ENCODE measurements around the gene BRI3BP. TPM values are rescaled to one million over a fixed set of nuclear protein-coding genes. Genes with fewer than 3 reads are reported as not detected.

BRI3BP gene
- total and polyA plus RNA-seq, 2 donors, result 2.6 to 8.5 TPM

GRCh38 chr12:124952801-124953200 lies 40.6 kb upstream of the BRI3BP start:
- Histone ChIP-seq H3K27ac (ENCODE audit: low read depth in 1 of 2, low read length in 1 of 2) (no peak overlapping the region), H3K4me3 (ENCODE audit: low read length in 2 of 2) (no peak overlapping the region), H3K27me3 (ENCODE audit: control insufficient read depth in 2 of 2, insufficient read depth in 1 of 2, low read length in 1 of 2) (no peaks in the 10 kb centered on the region), H3K9me3 (ENCODE audit: control insufficient read depth in 2 of 2, insufficient read depth in 1 of 2, low read length in 1 of 2) (no peaks in the 10 kb centered on the region), H3K36me3 (ENCODE audit: control insufficient read depth in 2 of 2, insufficient read depth in 2 of 2, low read length in 1 of 2) (peaks cover 47 to 50% of the 10 kb centered on the region in 2 donors), H3K4me1 (ENCODE audit: control insufficient read depth in 2 of 2, insufficient read depth in 2 of 2, low read length in 2 of 2) (no peaks in the 10 kb centered on the region)
- no peak for DNase-seq (ENCODE audit: low read depth in 6 of 9, low spot score in 9 of 9)
- WGBS, result 82% methylated on average over 8 of the region's 8 CpGs

GRCh38 chr12:124953689-124954405 lies 39.6 kb upstream of the BRI3BP start:
- peaks cover 53% of the 10 kb centered on the region in 2 donors for H3K36me3 ChIP-seq (ENCODE audit: control insufficient read depth in 2 of 2, insufficient read depth in 2 of 2, low read length in 1 of 2)
- no peaks in the 10 kb centered on the region for H3K9me3 ChIP-seq (ENCODE audit: control insufficient read depth in 2 of 2, insufficient read depth in 1 of 2, low read length in 1 of 2)
- H3K27ac ChIP-seq (ENCODE audit: low read depth in 1 of 2, low read length in 1 of 2), result no peak overlapping the region
- DNase-seq (ENCODE audit: low read depth in 6 of 9, low spot score in 9 of 9), result no peak
- H3K4me3 ChIP-seq (ENCODE audit: low read length in 2 of 2), result no peak overlapping the region
- no peaks in the 10 kb centered on the region for H3K27me3 ChIP-seq (ENCODE audit: control insufficient read depth in 2 of 2, insufficient read depth in 1 of 2, low read length in 1 of 2)
- H3K4me1 ChIP-seq (ENCODE audit: control insufficient read depth in 2 of 2, insufficient read depth in 2 of 2, low read length in 2 of 2), result no peaks in the 10 kb centered on the region
- 94% methylated on average over 32 of the region's 32 CpGs for WGBS

- H3K36me3 ChIP-seq (ENCODE audit: control insufficient read depth in 2 of 2, insufficient read depth in 2 of 2, low read length in 1 of 2), result peaks cover 48 to 50% of the 10 kb centered on the region in 2 donors
These were observed 38.7 kb upstream of the BRI3BP start for GRCh38 chr12:124954771-124955170.

DNA sequence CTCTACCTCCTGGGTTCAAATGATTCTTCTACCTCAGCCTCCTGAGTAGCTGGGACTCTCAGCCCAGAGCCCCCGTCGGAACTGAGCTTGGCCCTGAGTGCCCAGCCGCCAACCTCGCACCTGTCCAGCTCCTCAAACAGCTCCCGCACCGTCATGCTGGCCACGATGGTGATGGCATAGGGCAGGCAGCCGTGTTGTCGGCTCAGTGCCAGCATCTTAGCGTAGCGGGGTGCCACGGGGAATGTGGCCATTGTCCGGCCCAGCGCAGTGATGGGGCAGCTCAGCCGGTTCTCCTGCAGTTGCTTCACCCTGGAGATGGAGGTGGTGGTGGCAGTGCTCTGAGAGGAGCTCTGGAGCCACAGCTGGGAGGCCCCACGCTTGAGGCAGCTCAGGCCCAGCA lies 36.9 kb upstream of the BRI3BP start:
- no peak overlapping the region for H3K27ac ChIP-seq (ENCODE audit: low read depth in 1 of 2, low read length in 1 of 2)
- peaks cover 42 to 48% of the 10 kb centered on the region in 2 donors for H3K36me3 ChIP-seq (ENCODE audit: control insufficient read depth in 2 of 2, insufficient read depth in 2 of 2, low read length in 1 of 2)
- H3K4me1 ChIP-seq (ENCODE audit: control insufficient read depth in 2 of 2, insufficient read depth in 2 of 2, low read length in 2 of 2), result no peaks in the 10 kb centered on the region
- no peak overlapping the region for H3K4me3 ChIP-seq (ENCODE audit: low read length in 2 of 2)
- DNase-seq (ENCODE audit: low read depth in 6 of 9, low spot score in 9 of 9), result no peak
- 95% methylated on average over 16 of the region's 16 CpGs for WGBS
- H3K27me3 ChIP-seq (ENCODE audit: control insufficient read depth in 2 of 2, insufficient read depth in 1 of 2, low read length in 1 of 2), result no peaks in the 10 kb centered on the region
- no peaks in the 10 kb centered on the region for H3K9me3 ChIP-seq (ENCODE audit: control insufficient read depth in 2 of 2, insufficient read depth in 1 of 2, low read length in 1 of 2)

More at GRCh38 chr12:124954771-124955170, 38.7 kb upstream of the BRI3BP start:
- Histone ChIP-seq H3K4me1 (ENCODE audit: control insufficient read depth in 2 of 2, insufficient read depth in 2 of 2, low read length in 2 of 2) (no peaks in the 10 kb centered on the region), H3K27me3 (ENCODE audit: control insufficient read depth in 2 of 2, insufficient read depth in 1 of 2, low read length in 1 of 2) (no peaks in the 10 kb centered on the region), H3K9me3 (ENCODE audit: control insufficient read depth in 2 of 2, insufficient read depth in 1 of 2, low read length in 1 of 2) (no peaks in the 10 kb centered on the region), H3K4me3 (ENCODE audit: low read length in 2 of 2) (no peak overlapping the region), H3K27ac (ENCODE audit: low read depth in 1 of 2, low read length in 1 of 2) (no peak overlapping the region)
- DNase-seq (ENCODE audit: low read depth in 6 of 9, low spot score in 9 of 9), result no peak
- WGBS, result 96% methylated on average over 4 of the region's 4 CpGs

- 89% methylated on average over 29 of the region's 29 CpGs for WGBS
- DNase-seq (ENCODE audit: low read depth in 6 of 9, low spot score in 9 of 9), result no peak
- H3K27me3 ChIP-seq (ENCODE audit: control insufficient read depth in 2 of 2, insufficient read depth in 1 of 2, low read length in 1 of 2), result no peaks in the 10 kb centered on the region
- H3K4me1 ChIP-seq (ENCODE audit: control insufficient read depth in 2 of 2, insufficient read depth in 2 of 2, low read length in 2 of 2), result no peaks in the 10 kb centered on the region
- H3K4me3 ChIP-seq (ENCODE audit: low read length in 2 of 2), result no peak overlapping the region
- no peaks in the 10 kb centered on the region for H3K9me3 ChIP-seq (ENCODE audit: control insufficient read depth in 2 of 2, insufficient read depth in 1 of 2, low read length in 1 of 2)
- H3K36me3 ChIP-seq (ENCODE audit: control insufficient read depth in 2 of 2, insufficient read depth in 2 of 2, low read length in 1 of 2), result peaks cover 51 to 52% of the 10 kb centered on the region in 2 donors
- no peak overlapping the region for H3K27ac ChIP-seq (ENCODE audit: low read depth in 1 of 2, low read length in 1 of 2)
These were observed 32.4 kb upstream of the BRI3BP start for GRCh38 chr12:124961055-124961454.

GRCh38 chr12:124963211-124963610 lies 30.2 kb upstream of the BRI3BP start:
- no peaks in the 10 kb centered on the region for H3K27me3 ChIP-seq (ENCODE audit: control insufficient read depth in 2 of 2, insufficient read depth in 1 of 2, low read length in 1 of 2)
- H3K27ac ChIP-seq (ENCODE audit: low read depth in 1 of 2, low read length in 1 of 2), result no peak overlapping the region
- no peaks in the 10 kb centered on the region for H3K9me3 ChIP-seq (ENCODE audit: control insufficient read depth in 2 of 2, insufficient read depth in 1 of 2, low read length in 1 of 2)
- no peak overlapping the region for H3K4me3 ChIP-seq (ENCODE audit: low read length in 2 of 2)
- no peaks in the 10 kb centered on the region for H3K4me1 ChIP-seq (ENCODE audit: control insufficient read depth in 2 of 2, insufficient read depth in 2 of 2, low read length in 2 of 2)
- H3K36me3 ChIP-seq (ENCODE audit: control insufficient read depth in 2 of 2, insufficient read depth in 2 of 2, low read length in 1 of 2), result peaks cover 42 to 54% of the 10 kb centered on the region in 2 donors
- DNase-seq (ENCODE audit: low read depth in 6 of 9, low spot score in 9 of 9), result no peak
- 98% methylated on average over 8 of the region's 8 CpGs for WGBS

DNA sequence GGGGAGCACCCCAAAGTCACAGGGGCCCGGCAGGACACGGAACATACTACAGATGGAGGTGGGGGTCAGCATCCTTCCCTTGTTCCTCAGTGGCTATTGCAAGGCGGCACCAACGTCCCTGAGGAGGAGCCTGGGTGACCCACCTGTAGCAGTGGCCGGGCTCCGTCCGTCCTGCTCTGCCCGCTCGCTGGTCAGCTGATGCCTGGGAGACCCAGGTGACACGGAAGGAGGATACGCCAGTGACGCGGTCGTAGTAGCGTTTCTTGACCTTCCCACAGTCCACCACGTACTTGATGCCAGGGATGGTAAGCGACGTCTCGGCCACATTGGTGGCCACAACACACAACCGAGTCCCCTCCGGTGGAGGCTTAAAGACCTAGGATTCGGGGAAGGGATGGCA lies 29.2 kb upstream of the BRI3BP start:
- no peaks in the 10 kb centered on the region for H3K4me1 ChIP-seq (ENCODE audit: control insufficient read depth in 2 of 2, insufficient read depth in 2 of 2, low read length in 2 of 2)
- H3K4me3 ChIP-seq (ENCODE audit: low read length in 2 of 2), result no peak overlapping the region
- no peaks in the 10 kb centered on the region for H3K27me3 ChIP-seq (ENCODE audit: control insufficient read depth in 2 of 2, insufficient read depth in 1 of 2, low read length in 1 of 2)
- 95% methylated on average over 22 of the region's 22 CpGs for WGBS
- H3K9me3 ChIP-seq (ENCODE audit: control insufficient read depth in 2 of 2, insufficient read depth in 1 of 2, low read length in 1 of 2), result no peaks in the 10 kb centered on the region
- DNase-seq (ENCODE audit: low read depth in 6 of 9, low spot score in 9 of 9), result no peak
- no peak overlapping the region for H3K27ac ChIP-seq (ENCODE audit: low read depth in 1 of 2, low read length in 1 of 2)
- peaks cover 42 to 61% of the 10 kb centered on the region in 2 donors for H3K36me3 ChIP-seq (ENCODE audit: control insufficient read depth in 2 of 2, insufficient read depth in 2 of 2, low read length in 1 of 2)

DNA sequence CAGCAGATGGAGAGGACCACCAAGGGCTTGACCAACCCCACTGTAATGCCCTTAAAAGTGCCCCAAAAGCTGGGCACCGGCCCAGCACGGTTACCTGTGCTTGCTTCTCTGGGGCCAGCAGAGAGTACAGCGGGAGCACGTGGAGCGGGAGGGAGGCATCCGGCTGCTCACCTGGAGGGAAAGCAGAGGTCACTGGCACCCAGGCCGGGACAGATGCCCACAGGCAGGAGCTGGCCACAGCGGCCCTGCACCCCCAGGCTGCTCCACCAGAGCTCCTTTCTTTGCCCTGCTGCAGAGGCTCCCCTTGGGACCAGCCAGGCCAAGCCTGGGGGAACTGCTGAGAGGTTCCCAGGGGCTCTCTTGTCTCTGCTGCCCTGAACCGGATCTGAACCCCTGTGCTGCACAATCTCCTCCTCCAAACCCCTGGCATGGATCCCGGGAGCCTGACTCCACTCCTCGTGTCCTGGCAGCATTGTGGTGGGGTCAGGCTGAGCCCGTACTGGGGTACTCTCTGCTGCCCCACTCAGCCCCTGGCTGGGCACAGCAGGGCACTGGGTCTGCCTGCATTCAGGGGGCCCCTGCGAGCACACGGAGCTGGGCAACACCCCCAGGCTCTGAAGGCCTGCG lies 28.5 kb upstream of the BRI3BP start:
- 97% methylated on average over 15 of the region's 15 CpGs for WGBS

GRCh38 chr12:124967016-124967739 lies 26.3 kb upstream of the BRI3BP start:
- no peaks in the 10 kb centered on the region for H3K27me3 ChIP-seq (ENCODE audit: control insufficient read depth in 2 of 2, insufficient read depth in 1 of 2, low read length in 1 of 2)
- no peaks in the 10 kb centered on the region for H3K4me1 ChIP-seq (ENCODE audit: control insufficient read depth in 2 of 2, insufficient read depth in 2 of 2, low read length in 2 of 2)
- peaks cover 43 to 73% of the 10 kb centered on the region in 2 donors for H3K36me3 ChIP-seq (ENCODE audit: control insufficient read depth in 2 of 2, insufficient read depth in 2 of 2, low read length in 1 of 2)
- DNase-seq (ENCODE audit: low read depth in 6 of 9, low spot score in 9 of 9), result no peak
- no peak overlapping the region for H3K27ac ChIP-seq (ENCODE audit: low read depth in 1 of 2, low read length in 1 of 2)
- WGBS, result 96% methylated on average over 22 of the region's 22 CpGs
- no peaks in the 10 kb centered on the region for H3K9me3 ChIP-seq (ENCODE audit: control insufficient read depth in 2 of 2, insufficient read depth in 1 of 2, low read length in 1 of 2)
- no peak overlapping the region for H3K4me3 ChIP-seq (ENCODE audit: low read length in 2 of 2)

More for the DNA sequence above, 28.5 kb upstream of the BRI3BP start:
- Histone ChIP-seq H3K9me3 (ENCODE audit: control insufficient read depth in 2 of 2, insufficient read depth in 1 of 2, low read length in 1 of 2) (no peaks in the 10 kb centered on the region), H3K36me3 (ENCODE audit: control insufficient read depth in 2 of 2, insufficient read depth in 2 of 2, low read length in 1 of 2) (peaks cover 36 to 57% of the 10 kb centered on the region in 2 donors), H3K27me3 (ENCODE audit: control insufficient read depth in 2 of 2, insufficient read depth in 1 of 2, low read length in 1 of 2) (no peaks in the 10 kb centered on the region), H3K27ac (ENCODE audit: low read depth in 1 of 2, low read length in 1 of 2) (no peak overlapping the region), H3K4me3 (ENCODE audit: low read length in 2 of 2) (no peak overlapping the region), H3K4me1 (ENCODE audit: control insufficient read depth in 2 of 2, insufficient read depth in 2 of 2, low read length in 2 of 2) (no peaks in the 10 kb centered on the region)
- no peak for DNase-seq (ENCODE audit: low read depth in 6 of 9, low spot score in 9 of 9)

Data from thymus (tissue), 11 donors.